ENCODE results near the gene CERS4.

Gene CERS4

GRCh38 chr19:8208922-8209461 is at the start of gene CERS4:
Gene CERS4 (plus strand): TSS chr19:8209370. CDS start chr19:8251077, 41,707 bp downstream.
- TF ChIP-seq, protein P1, sequence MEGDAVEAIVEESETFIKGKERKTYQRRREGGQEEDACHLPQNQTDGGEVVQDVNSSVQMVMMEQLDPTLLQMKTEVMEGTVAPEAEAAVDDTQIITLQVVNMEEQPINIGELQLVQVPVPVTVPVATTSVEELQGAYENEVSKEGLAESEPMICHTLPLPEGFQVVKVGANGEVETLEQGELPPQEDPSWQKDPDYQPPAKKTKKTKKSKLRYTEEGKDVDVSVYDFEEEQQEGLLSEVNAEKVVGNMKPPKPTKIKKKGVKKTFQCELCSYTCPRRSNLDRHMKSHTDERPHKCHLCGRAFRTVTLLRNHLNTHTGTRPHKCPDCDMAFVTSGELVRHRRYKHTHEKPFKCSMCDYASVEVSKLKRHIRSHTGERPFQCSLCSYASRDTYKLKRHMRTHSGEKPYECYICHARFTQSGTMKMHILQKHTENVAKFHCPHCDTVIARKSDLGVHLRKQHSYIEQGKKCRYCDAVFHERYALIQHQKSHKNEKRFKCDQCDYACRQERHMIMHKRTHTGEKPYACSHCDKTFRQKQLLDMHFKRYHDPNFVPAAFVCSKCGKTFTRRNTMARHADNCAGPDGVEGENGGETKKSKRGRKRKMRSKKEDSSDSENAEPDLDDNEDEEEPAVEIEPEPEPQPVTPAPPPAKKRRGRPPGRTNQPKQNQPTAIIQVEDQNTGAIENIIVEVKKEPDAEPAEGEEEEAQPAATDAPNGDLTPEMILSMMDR (IDR thresholded peaks at IDR 0.05): no peak
- Histone ChIP-seq H3K4me1 (ENCODE audit: control insufficient read depth in 1 of 2, insufficient read depth in 1 of 2, low read depth in 1 of 2, low read length in 1 of 2) (peaks cover 4 to 16% of the 10 kb centered on the region in 2 experiments), H3K36me3 (no peaks in the 10 kb centered on the region), H3K27me3 (peaks cover 72% of the 10 kb centered on the region), H3K27ac (peak within 1 kb of the TSS; percentile 50), H3K4me3 (ENCODE audit: low read depth in 1 of 2, low read length in 1 of 2) (peak within 1 kb of the TSS; percentile 62 to 79), H3K9me3 (no peaks in the 10 kb centered on the region)

DNA sequence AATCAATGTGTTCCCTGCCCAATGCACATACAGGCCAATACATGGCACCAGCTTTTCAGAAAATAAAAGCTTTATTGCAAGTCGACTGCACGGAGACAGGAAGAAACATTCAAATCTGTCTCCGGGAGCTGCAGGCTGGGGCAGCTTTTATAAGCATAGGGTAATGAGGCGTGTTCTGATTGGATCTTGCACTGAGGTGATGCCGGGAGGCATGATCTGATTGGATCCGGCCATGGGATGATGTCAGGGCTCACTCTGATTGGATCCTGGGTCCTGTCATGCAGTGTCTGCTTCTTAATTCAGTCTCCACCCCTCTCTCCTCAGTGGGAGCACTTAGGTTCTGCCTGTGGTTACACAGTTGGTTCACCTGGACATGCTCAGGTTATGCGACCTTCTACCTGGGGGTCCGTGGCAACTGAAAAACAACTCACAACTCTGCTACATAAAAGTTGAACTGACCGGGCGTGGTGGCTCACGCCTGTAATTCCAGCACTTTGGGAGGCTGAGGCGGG is 48.0 kb upstream of the CERS4 start:
- Histone ChIP-seq H3K27me3 (no peaks in the 10 kb centered on the region), H3K9me3 (no peaks in the 10 kb centered on the region), H3K4me1 (ENCODE audit: control insufficient read depth in 1 of 2, insufficient read depth in 1 of 2, low read depth in 1 of 2, low read length in 1 of 2) (no peaks in the 10 kb centered on the region), H3K4me3 (ENCODE audit: low read depth in 1 of 2, low read length in 1 of 2) (no peak overlapping the region), H3K36me3 (no peaks in the 10 kb centered on the region), H3K27ac (no peak overlapping the region)
- TF ChIP-seq, protein P1 (IDR thresholded peaks at IDR 0.05): no peak

- Histone ChIP-seq H3K27me3 (no peaks in the 10 kb centered on the region), H3K4me1 (ENCODE audit: control insufficient read depth in 1 of 2, insufficient read depth in 1 of 2, low read depth in 1 of 2, low read length in 1 of 2) (no peaks in the 10 kb centered on the region), H3K9me3 (no peaks in the 10 kb centered on the region), H3K27ac (no peak overlapping the region), H3K36me3 (no peaks in the 10 kb centered on the region), H3K4me3 (ENCODE audit: low read depth in 1 of 2, low read length in 1 of 2) (no peak overlapping the region)
- TF ChIP-seq, protein P1 (IDR thresholded peaks at IDR 0.05): no peak
Observed at GRCh38 chr19:8163759-8164158, 45.4 kb upstream of the CERS4 start.

DNA sequence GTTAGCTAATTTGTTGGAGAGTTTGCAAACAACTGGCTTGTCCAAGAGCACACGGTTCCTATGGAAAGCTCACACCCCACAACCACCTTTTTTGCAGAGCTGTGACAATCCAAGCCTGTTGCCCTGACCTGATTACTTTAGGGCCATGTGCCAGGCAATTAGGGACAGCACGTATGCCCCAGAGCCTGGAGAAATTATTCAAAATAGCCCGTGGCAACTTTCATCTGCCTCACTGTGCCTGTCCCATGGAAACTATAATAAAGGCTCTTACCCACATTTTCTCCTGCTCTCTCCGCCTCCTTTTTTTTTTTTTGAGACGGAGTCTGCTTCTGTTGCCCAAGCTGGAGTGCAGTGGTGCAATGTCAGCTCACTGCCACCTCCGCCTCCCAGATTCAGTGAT is 41.2 kb upstream of the CERS4 start:
- Histone ChIP-seq H3K9me3 (no peaks in the 10 kb centered on the region), H3K36me3 (no peaks in the 10 kb centered on the region)
- TF ChIP-seq, protein P1 (IDR thresholded peaks at IDR 0.05): no peak

GRCh38 chr19:8168537-8168936 is 40.6 kb upstream of the CERS4 start:
- no peak overlapping the region for H3K4me3 ChIP-seq (ENCODE audit: low read depth in 1 of 2, low read length in 1 of 2)

More for the DNA sequence above, 41.2 kb upstream of the CERS4 start:
- no peak overlapping the region for H3K4me3 ChIP-seq (ENCODE audit: low read depth in 1 of 2, low read length in 1 of 2)
- no peak overlapping the region for H3K27ac ChIP-seq
- no peaks in the 10 kb centered on the region for H3K4me1 ChIP-seq (ENCODE audit: control insufficient read depth in 1 of 2, insufficient read depth in 1 of 2, low read depth in 1 of 2, low read length in 1 of 2)
- H3K27me3 ChIP-seq: no peaks in the 10 kb centered on the region

More at GRCh38 chr19:8168537-8168936, 40.6 kb upstream of the CERS4 start:
- H3K27me3 ChIP-seq: no peaks in the 10 kb centered on the region
- no peaks in the 10 kb centered on the region for H3K4me1 ChIP-seq (ENCODE audit: control insufficient read depth in 1 of 2, insufficient read depth in 1 of 2, low read depth in 1 of 2, low read length in 1 of 2)
- H3K9me3 ChIP-seq: no peaks in the 10 kb centered on the region
- TF ChIP-seq, protein P1 (IDR thresholded peaks at IDR 0.05): no peak
- H3K36me3 ChIP-seq: no peaks in the 10 kb centered on the region
- no peak overlapping the region for H3K27ac ChIP-seq

Measured in neutrophil (primary cell).